KOPT-K1 (cell line): ENCODE data around the gene GNB1.
"Not testable (repeated sequence)": the region's sequence is repeated elsewhere in the genome, so short reads cannot be mapped to it uniquely, and the experiment has no call there.

ENCODE experiments used
- H3K27ac ChIP-seq: fragments of 200-600 bp; sonication (generic); 2 replicates; pipeline ENCODE4 v1.5.1; 2016; ENCODE audit warnings: antibody characterized with exemption, mild to moderate bottlenecking, low read depth, low read length; ENCODE audit not compliant: poor library complexity, severe bottlenecking
- H3K36me3 ChIP-seq: fragments of 200-600 bp; sonication (generic); 2 replicates; pipeline ENCODE4 v1.5.1; 2017; ENCODE audit warnings: antibody characterized with exemption, mild to moderate bottlenecking, low read length, moderate library complexity; ENCODE audit not compliant: insufficient read depth
- H3K9me3 ChIP-seq: fragments of 200-600 bp; sonication (generic); 2 replicates; pipeline ENCODE4 v1.5.1; 2017; ENCODE audit warnings: antibody characterized with exemption, low read length, mild to moderate bottlenecking; ENCODE audit not compliant: insufficient read depth, poor library complexity, severe bottlenecking

GNB1 gene

DNA sequence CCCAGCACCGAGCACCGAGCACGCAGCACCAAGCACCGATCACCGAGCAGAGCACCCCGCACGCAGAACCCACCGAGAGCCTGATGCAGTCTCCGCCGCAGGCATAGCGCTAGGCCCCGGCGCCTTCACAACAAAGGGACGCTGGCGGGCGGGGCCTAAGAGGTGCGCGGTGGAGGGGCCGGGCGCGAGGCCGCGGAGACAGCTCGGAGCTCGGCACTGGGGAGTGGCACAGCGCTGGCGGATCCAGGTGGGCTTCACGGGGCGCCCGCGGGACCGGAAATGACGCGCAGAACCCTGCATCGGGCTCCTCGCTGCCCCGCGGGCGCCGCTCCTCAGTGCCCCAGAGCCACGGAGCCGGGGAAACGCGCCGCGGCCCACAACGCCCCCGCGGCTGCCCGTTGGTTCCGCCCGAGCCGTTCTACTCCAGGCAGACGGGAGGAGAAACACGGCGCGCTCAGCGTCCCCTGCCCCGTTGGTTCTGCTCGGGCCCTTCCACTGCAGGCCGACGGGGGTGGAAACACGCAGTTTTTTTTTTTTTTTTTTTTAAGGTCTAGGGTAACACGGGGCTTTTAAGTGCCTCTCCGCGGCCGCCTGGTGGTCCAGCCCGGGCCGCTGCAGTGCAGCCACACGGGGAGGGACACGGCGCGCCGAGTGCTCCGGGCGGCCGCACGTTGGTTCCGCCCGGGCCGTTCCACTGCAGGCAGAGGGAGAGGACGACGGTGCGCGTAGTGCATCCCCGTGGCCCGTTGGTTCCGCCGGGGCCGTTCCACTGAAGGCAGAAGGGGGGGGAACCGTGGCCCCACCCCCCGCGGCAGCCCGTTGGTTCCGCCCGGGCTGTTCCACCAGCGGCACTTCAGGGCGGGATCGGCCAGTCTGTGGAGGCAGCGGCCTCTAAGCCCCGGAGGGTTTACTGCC lies 145.0 kb downstream of the GNB1 start:
- peak overlapping the region; percentile 77 for H3K27ac ChIP-seq
- H3K9me3 ChIP-seq, H3K36me3 ChIP-seq: not testable (repeated sequence)

GRCh38 chr1:1742529-1742928 lies 148.4 kb downstream of the GNB1 start:
- H3K9me3 ChIP-seq, H3K27ac ChIP-seq: not testable (repeated sequence)
- H3K36me3 ChIP-seq: peaks cover 15% of the 10 kb centered on the region; the same call in 1 of the 2 replicates

DNA sequence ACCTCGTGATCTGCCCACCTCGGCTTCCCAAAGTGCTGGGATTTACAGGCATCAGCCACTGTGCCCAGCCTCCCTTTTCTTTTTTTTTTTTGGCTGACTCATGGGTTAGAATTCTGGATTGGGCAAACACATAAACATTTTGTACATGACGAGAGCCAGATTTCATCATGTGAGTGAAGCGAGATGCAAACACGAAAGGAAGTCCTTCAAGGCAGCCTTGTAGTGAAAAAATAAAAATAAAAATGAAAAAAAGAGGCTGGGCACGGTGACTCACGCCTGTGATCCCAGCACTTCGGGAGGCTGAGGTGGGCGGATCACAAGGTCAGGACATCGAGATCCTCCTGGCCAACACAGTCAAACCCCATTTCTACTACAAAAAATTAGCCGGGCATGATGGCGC lies 149.9 kb downstream of the GNB1 start:
- not testable (repeated sequence) for H3K9me3 ChIP-seq, H3K27ac ChIP-seq
- H3K36me3 ChIP-seq: peaks cover 22% of the 10 kb centered on the region; the same call in 1 of the 2 replicates

DNA sequence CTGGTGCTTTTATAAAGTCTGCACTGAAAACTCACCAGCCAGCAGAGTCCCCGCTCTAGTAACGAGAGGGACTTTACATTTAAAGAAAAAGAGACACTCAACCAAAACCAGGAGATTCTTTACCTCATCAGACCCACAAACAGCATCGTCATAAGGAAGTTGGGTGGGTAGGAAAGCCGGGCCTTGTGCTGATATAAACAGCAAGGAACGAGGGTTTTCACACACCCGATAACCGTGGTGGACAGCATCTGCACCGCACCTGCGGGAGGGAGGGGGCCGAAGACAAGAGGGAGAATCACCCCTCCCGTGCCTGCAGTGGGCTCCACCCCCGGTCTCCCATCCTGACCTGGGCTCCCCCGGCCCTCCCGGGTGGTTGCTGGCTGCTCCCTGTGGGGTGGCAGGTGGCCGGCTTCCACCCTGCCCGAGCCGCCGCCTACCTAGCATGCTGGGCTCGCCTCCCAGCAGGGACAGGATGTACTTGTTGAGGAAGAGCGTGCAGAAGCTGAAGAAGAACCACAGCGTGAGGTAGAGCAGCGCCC lies 152.0 kb downstream of the GNB1 start:
- H3K27ac ChIP-seq, H3K9me3 ChIP-seq: not testable (repeated sequence)
- H3K36me3 ChIP-seq: peaks cover 34% of the 10 kb centered on the region; the same call in 1 of the 2 replicates

- H3K9me3 ChIP-seq, H3K27ac ChIP-seq: not testable (repeated sequence)
- H3K36me3 ChIP-seq: peaks cover 39% of the 10 kb centered on the region
Observed at GRCh38 chr1:1737675-1738590, 153.0 kb downstream of the GNB1 start.
